Liver (tissue), 3 donors: ENCODE results near the gene SLC12A7.

Source experiments
- CTCF ChIP-seq: fragments of 150-350 bp; IDR thresholded peaks from 2 replicates; pipeline ENCODE4 v1.5.1; 2017; ENCODE audit warnings: improper control_type of control experiment, low read depth, low read length; ENCODE audit not compliant: missing input control
- REST ChIP-seq: IDR thresholded peaks from 2 replicates; pipeline ENCODE4 v1.6.1; 2016; ENCODE audit warnings: antibody characterized with exemption, mild to moderate bottlenecking
- SP1 ChIP-seq: IDR thresholded peaks from 2 replicates; pipeline ENCODE4 v1.6.1; 2018; ENCODE audit warnings: antibody characterized with exemption, mild to moderate bottlenecking
- TAF1 ChIP-seq: conservative IDR thresholded peaks from 2 replicates; pipeline ENCODE4 v1.6.1; 2016; ENCODE audit warnings: antibody characterized with exemption, mild to moderate bottlenecking
- ZBTB33 ChIP-seq: IDR thresholded peaks from 2 replicates; pipeline ENCODE4 v1.6.1; 2016; ENCODE audit warnings: antibody characterized with exemption
- donor health status: healthy.
- donor health status: healthy.

- TF ChIP-seq SP1 (no peak), ZBTB33 (no peak), CTCF (no peak), TAF1 (no peak), REST (no peak)
Observed at GRCh38 chr5:1054799-1055775, 56.8 kb downstream of the SLC12A7 start.
